Lower lobe of right lung (tissue), 2 donors: ENCODE results near the gene ARHGAP31. TPM values are rescaled to one million over a fixed set of nuclear protein-coding genes. Genes with fewer than 3 reads are reported as not detected.
"Not testable (repeated sequence)": the region's sequence is repeated elsewhere in the genome, so short reads cannot be mapped to it uniquely, and the experiment has no call there.

ENCODE experiments used
- ATAC-seq, 2 donors: fragments of 200-7000 bp; cut with Tn5 transposase; one replicate each; pipeline ENCODE4 v1.9.1; 2020 to 2022; ENCODE audit warnings: mild to moderate bottlenecking in 2 of 2, moderate library complexity in 2 of 2
- DNase-seq: peaks from one replicate; pipeline ENCODE4 v3.0.0-alpha.2; 2020
- H3K27ac ChIP-seq: fragments of 200-600 bp; one replicate; pipeline ENCODE4 v1.8.0; 2022
- H3K27me3 ChIP-seq: fragments of 200-600 bp; one replicate; pipeline ENCODE4 v1.8.0; 2022; ENCODE audit warnings: low read depth
- H3K36me3 ChIP-seq: fragments of 200-600 bp; one replicate; pipeline ENCODE4 v1.8.0; 2022; ENCODE audit warnings: mild to moderate bottlenecking
- H3K4me1 ChIP-seq: fragments of 200-600 bp; one replicate; pipeline ENCODE4 v1.8.0; 2022
- H3K4me3 ChIP-seq: fragments of 200-600 bp; one replicate; pipeline ENCODE4 v1.8.0; 2022; ENCODE audit warnings: mild to moderate bottlenecking
- H3K9me3 ChIP-seq: fragments of 200-600 bp; one replicate; pipeline ENCODE4 v1.8.0; 2022
- intact Hi-C: fragments of 100-400 bp; cut with DNase I; formaldehyde crosslinking; loops from one replicate; pipeline ENCODE4 v1.11.0; 2022
- total RNA-seq: library from RNA; stranded (reverse); fragmentation: NEBNext Ultra II Directional; extraction: Animal tissue kit (Norgen Biotek cat#: 25700); gene quantifications from one replicate; pipeline ENCODE4 v1.2.1, GENCODE V29; 2021
- TF ChIP-seq, protein P1 (sequence below): fragments of 200-600 bp; IDR thresholded peaks from one replicate; pipeline ENCODE4 v1.8.0; 2022; ENCODE audit warnings: antibody characterized with exemption, mild to moderate bottlenecking
- donor health status: DM: no; HTN: yes; CAD: no; lungs with severe emphysema.

ARHGAP31 gene
- total RNA-seq, 1 donor from 2014 or later = 100 TPM

DNA sequence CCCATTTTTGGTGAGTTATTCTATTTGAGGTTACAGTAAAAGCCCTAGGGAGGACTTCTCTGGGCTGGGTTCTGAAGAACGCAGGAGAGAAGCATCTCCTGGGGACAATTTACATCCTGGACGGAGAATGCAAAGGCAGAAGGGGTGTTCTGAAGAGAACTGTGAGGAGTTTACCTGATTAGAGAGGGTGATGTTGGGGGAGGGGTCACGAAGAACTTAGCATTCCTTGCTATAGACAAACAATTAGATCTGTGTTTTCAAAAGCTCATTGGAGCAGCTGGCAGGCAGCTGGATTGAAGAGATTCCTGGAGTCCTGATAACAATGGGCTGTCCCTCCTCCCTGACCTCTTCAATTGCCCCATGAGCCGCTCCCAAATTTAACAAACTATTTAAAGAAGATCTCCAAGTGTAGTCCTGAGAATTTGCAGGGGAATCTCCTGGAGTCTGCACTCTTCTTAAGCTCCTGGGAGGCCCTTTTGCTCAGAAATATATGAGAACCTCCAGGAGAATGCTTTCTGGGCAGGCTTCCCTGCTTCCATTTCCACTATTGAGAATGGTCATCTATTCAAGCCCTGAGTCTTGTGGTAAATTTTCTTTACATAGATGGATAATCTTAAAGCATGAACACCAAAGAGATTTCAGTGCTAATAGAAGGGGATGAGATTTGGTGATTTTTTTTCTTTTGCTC is 55.3 kb downstream of the ARHGAP31 start:
- DNase-seq = no peak
- no peak overlapping the region for H3K4me3 ChIP-seq
- no peaks in the 10 kb centered on the region for H3K9me3 ChIP-seq
- no peak for ATAC-seq
- no peaks in the 10 kb centered on the region for H3K27me3 ChIP-seq
- intact Hi-C loops = no loop called here
- TF ChIP-seq, protein P1, sequence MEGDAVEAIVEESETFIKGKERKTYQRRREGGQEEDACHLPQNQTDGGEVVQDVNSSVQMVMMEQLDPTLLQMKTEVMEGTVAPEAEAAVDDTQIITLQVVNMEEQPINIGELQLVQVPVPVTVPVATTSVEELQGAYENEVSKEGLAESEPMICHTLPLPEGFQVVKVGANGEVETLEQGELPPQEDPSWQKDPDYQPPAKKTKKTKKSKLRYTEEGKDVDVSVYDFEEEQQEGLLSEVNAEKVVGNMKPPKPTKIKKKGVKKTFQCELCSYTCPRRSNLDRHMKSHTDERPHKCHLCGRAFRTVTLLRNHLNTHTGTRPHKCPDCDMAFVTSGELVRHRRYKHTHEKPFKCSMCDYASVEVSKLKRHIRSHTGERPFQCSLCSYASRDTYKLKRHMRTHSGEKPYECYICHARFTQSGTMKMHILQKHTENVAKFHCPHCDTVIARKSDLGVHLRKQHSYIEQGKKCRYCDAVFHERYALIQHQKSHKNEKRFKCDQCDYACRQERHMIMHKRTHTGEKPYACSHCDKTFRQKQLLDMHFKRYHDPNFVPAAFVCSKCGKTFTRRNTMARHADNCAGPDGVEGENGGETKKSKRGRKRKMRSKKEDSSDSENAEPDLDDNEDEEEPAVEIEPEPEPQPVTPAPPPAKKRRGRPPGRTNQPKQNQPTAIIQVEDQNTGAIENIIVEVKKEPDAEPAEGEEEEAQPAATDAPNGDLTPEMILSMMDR = no peak
- H3K4me1 ChIP-seq = peaks cover 85% of the 10 kb centered on the region
- no peaks in the 10 kb centered on the region for H3K36me3 ChIP-seq
- peak overlapping the region; percentile 2 for H3K27ac ChIP-seq

DNA sequence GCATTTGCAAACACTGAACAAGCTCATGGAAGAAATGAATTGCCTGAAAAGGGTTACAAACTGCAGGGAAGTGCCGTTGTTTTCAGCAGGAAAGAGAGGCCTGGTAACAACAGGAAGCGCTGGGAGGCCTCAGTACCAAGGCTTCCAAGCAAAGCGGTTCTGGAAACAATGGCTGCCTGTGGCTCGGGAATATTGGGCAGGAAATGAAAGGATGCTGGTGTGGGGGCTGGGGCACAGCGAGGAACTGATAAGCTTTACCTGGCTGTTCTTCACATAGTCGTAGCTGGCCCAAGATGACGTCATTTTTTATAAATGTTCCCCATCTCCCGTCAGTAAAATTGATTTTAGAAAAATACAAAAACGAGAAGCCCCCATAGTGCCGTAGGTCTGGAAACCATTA is 55.9 kb downstream of the ARHGAP31 start:
- TF ChIP-seq, protein P1 = no peak
- H3K27ac ChIP-seq = peak overlapping the region; percentile 22
- intact Hi-C loops = no loop called here
- ATAC-seq (no peak), DNase-seq (no peak)
- H3K36me3 ChIP-seq = no peaks in the 10 kb centered on the region
- H3K4me3 ChIP-seq = no peak overlapping the region
- H3K9me3 ChIP-seq = no peaks in the 10 kb centered on the region
- peaks cover 82% of the 10 kb centered on the region for H3K4me1 ChIP-seq
- H3K27me3 ChIP-seq = no peaks in the 10 kb centered on the region

DNA sequence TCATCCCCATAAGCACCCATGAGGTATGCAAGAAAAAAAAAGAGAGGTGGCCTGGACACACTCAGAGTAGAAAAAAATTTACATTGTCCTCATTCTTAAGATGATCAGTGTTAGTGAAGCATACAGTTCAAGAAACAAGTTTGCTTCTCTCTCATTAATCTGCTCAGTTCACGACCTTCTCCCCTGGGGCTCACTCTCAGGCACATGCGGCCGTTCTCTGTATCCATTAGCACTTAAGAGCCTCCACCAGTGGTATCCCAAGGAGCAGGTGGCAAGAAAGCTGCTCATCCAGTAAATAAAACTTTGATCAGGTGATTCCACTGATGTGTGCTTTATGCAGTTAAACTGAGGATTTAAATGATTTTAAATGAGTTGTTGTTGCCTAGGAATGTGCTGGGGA is 57.4 kb downstream of the ARHGAP31 start:
- intact Hi-C loops = no loop called here
- no peaks in the 10 kb centered on the region for H3K36me3 ChIP-seq

DNA sequence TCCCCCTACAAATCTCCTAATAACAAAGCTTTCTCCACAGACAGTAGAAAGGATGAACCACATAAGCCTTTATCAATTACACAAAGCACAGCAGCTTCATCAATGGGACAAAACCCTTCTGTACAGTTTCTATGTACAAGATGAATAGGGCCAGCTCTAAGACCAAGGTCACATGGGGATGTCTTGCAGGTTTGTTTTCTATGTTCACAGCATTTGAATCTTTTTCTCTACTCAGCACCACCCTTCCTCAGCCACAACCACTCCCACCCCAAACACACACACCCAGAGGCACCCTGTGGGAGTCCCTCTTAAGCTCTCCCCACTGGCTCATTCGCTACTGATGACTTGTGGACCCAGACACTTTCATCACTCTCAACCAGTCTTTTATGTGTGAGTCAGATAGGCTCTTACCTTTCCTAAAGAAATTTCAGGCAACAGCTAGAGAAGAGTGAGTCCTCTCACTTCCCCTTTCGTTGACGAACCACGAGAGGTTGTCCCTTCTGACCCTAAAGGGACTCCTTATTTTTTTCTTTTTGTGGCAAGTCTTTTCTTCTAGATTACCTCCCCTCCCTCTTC is 57.9 kb downstream of the ARHGAP31 start:
- peak overlapping the region; percentile 46 for H3K27ac ChIP-seq
- intact Hi-C loops = no loop called here
- no peaks in the 10 kb centered on the region for H3K9me3 ChIP-seq
- H3K36me3 ChIP-seq = no peaks in the 10 kb centered on the region
- ATAC-seq = peak; percentile 70 to 77
- TF ChIP-seq, protein P1 = no peak
- peaks cover 78% of the 10 kb centered on the region for H3K4me1 ChIP-seq
- no peak overlapping the region for H3K4me3 ChIP-seq
- H3K27me3 ChIP-seq = no peaks in the 10 kb centered on the region
- DNase-seq = no peak

More for the DNA sequence above, 57.4 kb downstream of the ARHGAP31 start:
- Histone ChIP-seq H3K4me1 (peaks cover 75% of the 10 kb centered on the region), H3K27me3 (no peaks in the 10 kb centered on the region), H3K9me3 (no peaks in the 10 kb centered on the region), H3K4me3 (no peak overlapping the region), H3K27ac (peak overlapping the region; percentile 46)
- DNase-seq (no peak), ATAC-seq (no peak)
- TF ChIP-seq, protein P1 = no peak

DNA sequence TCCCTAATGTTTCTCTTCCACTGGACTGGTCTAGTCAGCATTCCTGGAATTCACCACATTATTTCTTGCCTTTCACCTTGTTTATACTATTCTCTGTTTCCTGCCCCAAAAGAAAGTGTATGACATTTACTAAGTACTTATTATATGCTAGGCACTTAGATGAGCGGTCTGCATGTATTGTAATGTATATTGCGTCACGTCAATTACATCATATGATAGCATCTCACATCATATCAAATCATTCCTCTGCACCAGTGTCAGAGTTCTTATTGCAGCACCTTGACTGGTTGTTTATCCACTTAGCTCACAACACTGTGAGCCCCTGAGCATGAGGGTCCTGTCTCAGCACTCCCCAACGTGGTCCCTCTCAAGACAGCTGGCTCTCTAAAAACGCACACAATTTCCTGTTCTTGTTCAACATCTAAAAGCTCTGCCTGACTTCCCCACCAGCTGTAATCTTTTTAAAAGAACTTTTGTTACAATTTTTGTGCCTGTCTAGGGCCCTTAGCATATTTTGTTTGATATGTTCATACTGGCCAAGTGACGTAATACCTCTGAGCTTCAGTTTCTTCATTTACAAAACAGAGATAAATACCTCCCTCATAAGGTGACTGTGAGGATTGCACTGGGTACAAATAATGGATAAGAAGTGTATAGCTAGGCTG is 58.8 kb downstream of the ARHGAP31 start:
- H3K27ac ChIP-seq = peak overlapping the region; percentile 32
- H3K4me3 ChIP-seq = no peak overlapping the region
- H3K36me3 ChIP-seq = no peaks in the 10 kb centered on the region
- ATAC-seq (peak; percentile 76 to 86), DNase-seq (no peak)
- intact Hi-C loops = no loop called here
- TF ChIP-seq, protein P1 = peak; percentile 40
- no peaks in the 10 kb centered on the region for H3K27me3 ChIP-seq
- peaks cover 78% of the 10 kb centered on the region for H3K4me1 ChIP-seq
- no peaks in the 10 kb centered on the region for H3K9me3 ChIP-seq

DNA sequence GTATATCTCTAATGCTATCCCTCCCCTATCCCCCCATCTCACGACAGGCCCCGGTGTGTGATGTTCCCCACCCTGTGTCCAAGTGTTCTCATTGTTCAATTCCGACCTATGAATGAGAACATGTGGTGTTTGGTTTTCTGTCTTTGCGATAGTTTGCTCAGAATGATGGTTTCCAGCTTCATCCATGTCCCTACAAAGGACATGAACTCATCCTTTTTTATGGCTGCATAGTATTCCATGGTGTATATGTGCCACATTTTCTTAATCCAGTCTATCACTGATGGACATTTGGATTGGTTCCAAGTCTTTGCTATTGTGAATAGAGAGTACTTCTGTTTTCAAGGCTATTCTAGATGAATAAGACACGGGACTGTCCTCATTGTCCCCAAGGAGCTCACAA is 61.4 kb downstream of the ARHGAP31 start:
- H3K27me3 ChIP-seq, H3K9me3 ChIP-seq, intact Hi-C loops, ATAC-seq, H3K36me3 ChIP-seq, H3K4me3 ChIP-seq, DNase-seq, H3K27ac ChIP-seq: not testable (repeated sequence)
- peaks cover 74% of the 10 kb centered on the region for H3K4me1 ChIP-seq
